ENCODE measurements around the gene SLC39A11.

DNA sequence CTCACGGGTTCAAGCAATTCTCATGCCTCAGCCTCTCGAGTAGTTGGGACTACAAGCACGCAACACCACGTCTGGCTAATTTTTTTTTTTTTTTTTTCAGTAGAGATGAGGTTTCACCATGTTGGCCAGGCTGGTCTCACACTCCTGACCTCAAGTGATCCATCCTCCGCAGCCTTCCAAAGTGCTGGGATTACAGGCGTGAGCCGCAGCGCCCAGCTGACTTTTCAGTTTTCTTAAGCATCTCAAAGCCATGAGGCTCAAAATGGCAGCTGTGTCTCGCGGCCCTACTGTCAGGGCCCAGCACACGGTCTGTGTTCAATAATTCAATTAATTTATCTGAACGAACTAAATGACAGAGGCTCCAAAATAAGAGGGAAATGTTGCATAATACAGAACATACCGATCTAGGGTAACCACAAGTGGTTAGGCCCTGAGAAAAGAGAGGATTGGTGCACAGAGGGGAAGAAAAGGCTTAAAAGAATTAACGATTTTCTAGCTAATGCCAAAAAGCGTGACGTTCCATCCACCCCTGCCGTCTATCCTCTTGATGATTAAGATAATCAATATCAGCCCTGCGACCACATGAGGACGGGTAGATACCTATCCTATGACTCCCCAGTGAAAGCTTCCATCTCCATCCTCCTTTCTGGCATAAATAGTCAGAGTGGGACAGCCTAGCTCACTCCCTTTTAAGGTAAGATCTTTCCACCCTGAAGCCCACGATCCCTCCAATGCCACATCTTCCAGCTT is 136.9 kb downstream of the SLC39A11 start:
- TF ChIP-seq, protein P1, sequence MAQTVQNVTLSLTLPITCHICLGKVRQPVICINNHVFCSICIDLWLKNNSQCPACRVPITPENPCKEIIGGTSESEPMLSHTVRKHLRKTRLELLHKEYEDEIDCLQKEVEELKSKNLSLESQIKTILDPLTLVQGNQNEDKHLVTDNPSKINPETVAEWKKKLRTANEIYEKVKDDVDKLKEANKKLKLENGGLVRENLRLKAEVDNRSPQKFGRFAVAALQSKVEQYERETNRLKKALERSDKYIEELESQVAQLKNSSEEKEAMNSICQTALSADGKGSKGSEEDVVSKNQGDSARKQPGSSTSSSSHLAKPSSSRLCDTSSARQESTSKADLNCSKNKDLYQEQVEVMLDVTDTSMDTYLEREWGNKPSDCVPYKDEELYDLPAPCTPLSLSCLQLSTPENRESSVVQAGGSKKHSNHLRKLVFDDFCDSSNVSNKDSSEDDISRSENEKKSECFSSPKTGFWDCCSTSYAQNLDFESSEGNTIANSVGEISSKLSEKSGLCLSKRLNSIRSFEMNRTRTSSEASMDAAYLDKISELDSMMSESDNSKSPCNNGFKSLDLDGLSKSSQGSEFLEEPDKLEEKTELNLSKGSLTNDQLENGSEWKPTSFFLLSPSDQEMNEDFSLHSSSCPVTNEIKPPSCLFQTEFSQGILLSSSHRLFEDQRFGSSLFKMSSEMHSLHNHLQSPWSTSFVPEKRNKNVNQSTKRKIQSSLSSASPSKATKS (CRISPR knock-in tag; IDR thresholded peaks at IDR 0.05) = no peak
- TF ChIP-seq, protein P2, sequence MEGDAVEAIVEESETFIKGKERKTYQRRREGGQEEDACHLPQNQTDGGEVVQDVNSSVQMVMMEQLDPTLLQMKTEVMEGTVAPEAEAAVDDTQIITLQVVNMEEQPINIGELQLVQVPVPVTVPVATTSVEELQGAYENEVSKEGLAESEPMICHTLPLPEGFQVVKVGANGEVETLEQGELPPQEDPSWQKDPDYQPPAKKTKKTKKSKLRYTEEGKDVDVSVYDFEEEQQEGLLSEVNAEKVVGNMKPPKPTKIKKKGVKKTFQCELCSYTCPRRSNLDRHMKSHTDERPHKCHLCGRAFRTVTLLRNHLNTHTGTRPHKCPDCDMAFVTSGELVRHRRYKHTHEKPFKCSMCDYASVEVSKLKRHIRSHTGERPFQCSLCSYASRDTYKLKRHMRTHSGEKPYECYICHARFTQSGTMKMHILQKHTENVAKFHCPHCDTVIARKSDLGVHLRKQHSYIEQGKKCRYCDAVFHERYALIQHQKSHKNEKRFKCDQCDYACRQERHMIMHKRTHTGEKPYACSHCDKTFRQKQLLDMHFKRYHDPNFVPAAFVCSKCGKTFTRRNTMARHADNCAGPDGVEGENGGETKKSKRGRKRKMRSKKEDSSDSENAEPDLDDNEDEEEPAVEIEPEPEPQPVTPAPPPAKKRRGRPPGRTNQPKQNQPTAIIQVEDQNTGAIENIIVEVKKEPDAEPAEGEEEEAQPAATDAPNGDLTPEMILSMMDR (CRISPR knock-in tag; IDR thresholded peaks at IDR 0.05) = no peak
- no peak for TF ChIP-seq ZNF230 (CRISPR knock-in tag; IDR thresholded peaks at IDR 0.05)
- TF ChIP-seq YY1 (IDR thresholded peaks at IDR 0.05; ENCODE audit: insufficient read depth, insufficient replicate concordance, low read depth, low read length) = no peak
- TF ChIP-seq POLR2AphosphoS5 (IDR thresholded peaks at IDR 0.05; ENCODE audit: low read depth, low read length) = no peak
- no peak for TF ChIP-seq HDAC6 (IDR thresholded peaks at IDR 0.05; ENCODE audit: low read depth, low read length)
- TF ChIP-seq ZNF564 (CRISPR knock-in tag; IDR thresholded peaks at IDR 0.05) = no peak
- no peak for TF ChIP-seq ZNF274 (CRISPR knock-in tag; IDR thresholded peaks at IDR 0.05)
- no peak for TF ChIP-seq CREM (IDR thresholded peaks at IDR 0.05)
- no peak for TF ChIP-seq CREM (CRISPR knock-in tag; IDR thresholded peaks at IDR 0.05)
- TF ChIP-seq RFX5 (IDR thresholded peaks at IDR 0.05; ENCODE audit: low read depth, low read length) = no peak
- TF ChIP-seq SNRNP70 (IDR thresholded peaks at IDR 0.05; ENCODE audit: low read depth, low read length) = no peak
- TF ChIP-seq, protein P3, sequence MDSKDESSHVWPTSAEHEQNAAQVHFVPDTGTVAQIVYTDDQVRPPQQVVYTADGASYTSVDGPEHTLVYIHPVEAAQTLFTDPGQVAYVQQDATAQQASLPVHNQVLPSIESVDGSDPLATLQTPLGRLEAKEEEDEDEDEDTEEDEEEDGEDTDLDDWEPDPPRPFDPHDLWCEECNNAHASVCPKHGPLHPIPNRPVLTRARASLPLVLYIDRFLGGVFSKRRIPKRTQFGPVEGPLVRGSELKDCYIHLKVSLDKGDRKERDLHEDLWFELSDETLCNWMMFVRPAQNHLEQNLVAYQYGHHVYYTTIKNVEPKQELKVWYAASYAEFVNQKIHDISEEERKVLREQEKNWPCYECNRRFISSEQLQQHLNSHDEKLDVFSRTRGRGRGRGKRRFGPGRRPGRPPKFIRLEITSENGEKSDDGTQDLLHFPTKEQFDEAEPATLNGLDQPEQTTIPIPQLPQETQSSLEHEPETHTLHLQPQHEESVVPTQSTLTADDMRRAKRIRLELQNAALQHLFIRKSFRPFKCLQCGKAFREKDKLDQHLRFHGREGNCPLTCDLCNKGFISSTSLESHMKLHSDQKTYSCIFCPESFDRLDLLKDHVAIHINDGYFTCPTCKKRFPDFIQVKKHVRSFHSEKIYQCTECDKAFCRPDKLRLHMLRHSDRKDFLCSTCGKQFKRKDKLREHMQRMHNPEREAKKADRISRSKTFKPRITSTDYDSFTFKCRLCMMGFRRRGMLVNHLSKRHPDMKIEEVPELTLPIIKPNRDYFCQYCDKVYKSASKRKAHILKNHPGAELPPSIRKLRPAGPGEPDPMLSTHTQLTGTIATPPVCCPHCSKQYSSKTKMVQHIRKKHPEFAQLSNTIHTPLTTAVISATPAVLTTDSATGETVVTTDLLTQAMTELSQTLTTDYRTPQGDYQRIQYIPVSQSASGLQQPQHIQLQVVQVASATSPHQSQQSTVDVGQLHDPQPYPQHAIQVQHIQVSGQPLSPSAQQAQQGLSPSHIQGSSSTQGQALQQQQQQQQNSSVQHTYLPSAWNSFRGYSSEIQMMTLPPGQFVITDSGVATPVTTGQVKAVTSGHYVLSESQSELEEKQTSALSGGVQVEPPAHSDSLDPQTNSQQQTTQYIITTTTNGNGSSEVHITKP (CRISPR knock-in tag; IDR thresholded peaks at IDR 0.05; ENCODE audit: low read depth) = no peak

All from HepG2 (cell line).